A673 (cell line): ENCODE results near the gene ZDHHC11B.
"Not testable (repeated sequence)": the region's sequence is repeated elsewhere in the genome, so short reads cannot be mapped to it uniquely, and the experiment has no call there.

ENCODE experiments used
- EZH2 ChIP-seq: fragments of 200-600 bp; sonication (generic); IDR thresholded peaks from 2 replicates; pipeline ENCODE4 v1.6.1; 2017; ENCODE audit warnings: borderline replicate concordance, low read depth, mild to moderate bottlenecking, mixed read lengths, antibody characterized with exemption, low read length; ENCODE audit not compliant: poor library complexity, severe bottlenecking
- TF ChIP-seq, protein P1 (sequence below): fragments of 300-800, 200-600 bp; sonication (generic); conservative IDR thresholded peaks from 2 replicates; pipeline ENCODE4 v1.5.1; 2017; ENCODE audit warnings: low read depth, mild to moderate bottlenecking, antibody characterized with exemption, low read length, moderate library complexity, mixed read lengths

DNA sequence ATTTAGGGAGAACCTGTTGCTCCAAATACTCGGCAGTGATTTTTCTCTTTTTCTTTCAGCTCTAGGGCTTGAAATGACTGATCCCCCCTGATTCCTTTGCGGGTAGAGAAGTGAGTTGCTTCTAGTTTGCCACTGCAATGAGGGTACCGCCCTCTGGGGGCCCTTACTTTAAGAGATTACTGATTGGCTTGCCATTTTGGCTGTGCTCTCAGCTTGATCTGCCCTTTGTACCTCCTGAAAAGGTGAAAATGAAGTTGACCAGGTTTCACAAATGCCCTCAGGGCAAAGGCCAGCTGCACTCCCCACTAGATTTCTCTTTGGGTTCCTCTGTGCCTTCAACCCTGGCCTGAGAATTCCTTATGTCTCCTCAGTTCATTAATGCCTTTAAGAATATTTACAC is 70.8 kb downstream of the ZDHHC11B start:
- TF ChIP-seq, protein P1, sequence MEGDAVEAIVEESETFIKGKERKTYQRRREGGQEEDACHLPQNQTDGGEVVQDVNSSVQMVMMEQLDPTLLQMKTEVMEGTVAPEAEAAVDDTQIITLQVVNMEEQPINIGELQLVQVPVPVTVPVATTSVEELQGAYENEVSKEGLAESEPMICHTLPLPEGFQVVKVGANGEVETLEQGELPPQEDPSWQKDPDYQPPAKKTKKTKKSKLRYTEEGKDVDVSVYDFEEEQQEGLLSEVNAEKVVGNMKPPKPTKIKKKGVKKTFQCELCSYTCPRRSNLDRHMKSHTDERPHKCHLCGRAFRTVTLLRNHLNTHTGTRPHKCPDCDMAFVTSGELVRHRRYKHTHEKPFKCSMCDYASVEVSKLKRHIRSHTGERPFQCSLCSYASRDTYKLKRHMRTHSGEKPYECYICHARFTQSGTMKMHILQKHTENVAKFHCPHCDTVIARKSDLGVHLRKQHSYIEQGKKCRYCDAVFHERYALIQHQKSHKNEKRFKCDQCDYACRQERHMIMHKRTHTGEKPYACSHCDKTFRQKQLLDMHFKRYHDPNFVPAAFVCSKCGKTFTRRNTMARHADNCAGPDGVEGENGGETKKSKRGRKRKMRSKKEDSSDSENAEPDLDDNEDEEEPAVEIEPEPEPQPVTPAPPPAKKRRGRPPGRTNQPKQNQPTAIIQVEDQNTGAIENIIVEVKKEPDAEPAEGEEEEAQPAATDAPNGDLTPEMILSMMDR = not testable (repeated sequence)
- not testable (repeated sequence) for TF ChIP-seq EZH2
